ENCODE measurements around the gene GPX2. TPM values are rescaled to one million over a fixed set of nuclear protein-coding genes. Genes with fewer than 3 reads are reported as not detected.
A peak's percentile ranks its signal among the peaks of the same experiment; 100 is the strongest.
"Not testable (repeated sequence)": the region's sequence is repeated elsewhere in the genome, so short reads cannot be mapped to it uniquely, and the experiment has no call there.

GPX2 gene
- polyA plus RNA-seq, 4 donors, result 0.21 to 2.6 (median 1.7) TPM

GRCh38 chr14:64915797-64916196, 26.7 kb downstream of the GPX2 start:
- no peak for DNase-seq (ENCODE audit: low read depth in 4 of 4, low spot score in 2 of 4)

DNA sequence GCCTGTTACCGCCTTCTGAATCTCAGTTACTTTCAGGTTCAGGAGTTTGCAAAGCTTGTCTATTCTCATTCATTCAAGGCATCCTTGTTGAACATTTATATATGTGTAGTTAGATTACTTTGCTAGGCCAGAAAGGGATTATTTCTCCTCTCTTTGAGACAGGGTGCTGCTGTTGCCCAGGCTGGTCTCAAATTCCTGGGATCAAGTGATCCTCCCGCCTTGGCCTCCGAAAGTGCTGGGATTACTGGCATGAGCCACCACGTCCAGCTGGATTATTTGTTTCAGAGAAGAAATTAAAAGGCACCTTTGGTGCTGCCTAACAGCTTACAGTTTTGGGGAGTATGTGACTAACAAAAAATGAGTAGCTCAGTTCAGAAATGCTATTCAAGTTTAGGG, 27.5 kb downstream of the GPX2 start:
- no peak for DNase-seq (ENCODE audit: low read depth in 4 of 4, low spot score in 2 of 4)

- DNase-seq (ENCODE audit: low read depth in 4 of 4, low spot score in 2 of 4), result peak; percentile 93 to 99 (median 95)
Measured at GRCh38 chr14:64914237-64915028, 28.1 kb downstream of the GPX2 start, which contains the start of gene CHURC1. Gene CHURC1 (plus strand): TSS chr14:64914455. CDS start chr14:64914496, 41 bp downstream.

DNA sequence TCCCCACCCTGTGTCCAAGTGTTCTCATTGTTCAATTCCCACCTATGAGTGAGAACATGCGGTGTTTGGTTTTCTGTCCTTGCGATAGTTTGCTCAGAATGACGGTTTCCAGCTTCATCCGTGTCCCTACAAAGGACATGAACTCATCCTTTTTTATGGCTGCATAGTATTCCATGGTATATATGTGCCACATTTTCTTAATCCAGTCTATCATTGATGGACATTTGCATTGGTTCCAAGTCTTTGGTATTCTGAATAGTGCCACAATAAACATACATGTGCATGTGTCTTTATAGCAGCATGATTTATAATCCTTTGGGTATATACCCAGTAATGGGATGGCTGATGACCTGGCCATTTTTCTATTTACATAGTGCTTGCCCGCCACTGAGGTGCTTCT, 29.1 kb downstream of the GPX2 start:
- not testable (repeated sequence) for DNase-seq (ENCODE audit: low read depth in 4 of 4, low spot score in 2 of 4)

DNA sequence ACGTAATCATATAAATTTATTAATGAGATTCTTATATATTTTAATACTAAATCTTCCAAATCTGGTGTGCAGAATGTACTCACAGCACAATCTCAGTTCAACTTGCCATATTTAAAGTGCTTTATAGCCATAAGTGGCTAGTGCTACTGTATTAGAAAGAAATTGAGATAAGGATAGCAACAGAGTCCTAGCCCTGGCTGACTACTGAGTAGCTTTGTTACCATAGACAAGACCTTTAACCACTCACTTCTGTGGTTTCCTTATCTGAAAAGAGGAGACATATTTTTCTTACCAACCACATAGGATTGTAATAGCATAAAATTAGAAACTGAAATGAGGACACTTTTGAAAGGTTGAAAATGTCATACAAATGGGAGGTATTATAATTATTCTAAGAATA, 30.3 kb downstream of the GPX2 start:
- DNase-seq (ENCODE audit: low read depth in 4 of 4, low spot score in 2 of 4), result no peak

DNA sequence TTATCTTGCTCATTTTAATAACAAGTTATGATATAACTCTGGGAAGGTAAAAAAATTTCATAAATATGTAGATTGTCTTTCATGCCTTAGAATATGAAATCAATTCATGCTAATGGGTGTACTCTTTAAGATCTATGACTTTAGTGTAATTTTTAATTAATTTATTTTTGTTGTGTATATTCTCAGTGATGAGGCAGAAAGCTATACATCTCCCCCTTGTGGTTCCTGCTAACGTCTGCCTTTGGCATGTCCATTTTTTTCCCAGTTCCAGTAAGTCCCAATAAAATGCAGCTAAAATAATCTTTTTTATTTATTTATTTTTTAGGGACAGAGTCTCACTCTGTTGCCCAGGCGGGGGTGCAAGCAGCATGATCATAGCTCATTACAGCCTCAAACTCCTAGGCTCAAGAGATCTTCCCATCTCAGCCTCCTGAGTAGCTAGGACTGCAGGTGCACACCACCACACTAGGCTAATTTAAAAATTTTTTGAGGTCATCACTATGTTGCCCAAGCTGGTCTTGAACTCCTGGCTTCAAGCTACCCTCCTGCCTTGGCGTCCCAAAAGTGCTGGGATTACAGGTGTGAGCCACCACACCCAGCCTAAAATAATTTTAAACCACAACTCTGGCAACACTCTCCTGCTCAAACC, 31.6 kb downstream of the GPX2 start:
- DNase-seq (ENCODE audit: low read depth in 4 of 4, low spot score in 2 of 4), result no peak

DNA sequence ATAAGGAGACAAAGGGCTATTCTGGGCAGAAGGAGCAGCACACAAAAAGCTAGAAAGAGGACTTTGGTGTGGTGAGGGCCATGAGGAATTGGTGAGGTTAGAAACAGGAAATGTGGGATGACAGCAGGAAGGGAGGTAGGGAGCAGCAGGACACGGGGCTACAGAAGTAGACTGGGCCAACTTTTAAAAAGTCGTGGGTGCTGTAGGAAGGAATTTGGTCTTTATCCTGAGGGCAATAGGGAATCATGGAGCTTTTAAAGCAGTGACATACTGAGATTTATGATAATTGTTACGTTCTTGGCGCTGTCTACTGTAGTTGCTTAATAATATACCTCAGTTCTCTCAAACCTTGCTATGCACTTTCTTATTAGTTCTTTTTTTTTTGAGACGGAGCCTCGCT, 36.5 kb downstream of the GPX2 start:
- no peak for DNase-seq (ENCODE audit: low read depth in 4 of 4, low spot score in 2 of 4)

- DNase-seq (ENCODE audit: low read depth in 4 of 4, low spot score in 2 of 4), result no peak
Measured at GRCh38 chr14:64899958-64900357, 42.6 kb downstream of the GPX2 start.

GRCh38 chr14:64891839-64892375, 50.6 kb downstream of the GPX2 start:
- DNase-seq (ENCODE audit: low read depth in 4 of 4, low spot score in 2 of 4), result peak in 2 of 4 donors; percentile 24 to 27

GRCh38 chr14:64891173-64891838, 51.2 kb downstream of the GPX2 start:
- DNase-seq (ENCODE audit: low read depth in 4 of 4, low spot score in 2 of 4), result no peak

DNA sequence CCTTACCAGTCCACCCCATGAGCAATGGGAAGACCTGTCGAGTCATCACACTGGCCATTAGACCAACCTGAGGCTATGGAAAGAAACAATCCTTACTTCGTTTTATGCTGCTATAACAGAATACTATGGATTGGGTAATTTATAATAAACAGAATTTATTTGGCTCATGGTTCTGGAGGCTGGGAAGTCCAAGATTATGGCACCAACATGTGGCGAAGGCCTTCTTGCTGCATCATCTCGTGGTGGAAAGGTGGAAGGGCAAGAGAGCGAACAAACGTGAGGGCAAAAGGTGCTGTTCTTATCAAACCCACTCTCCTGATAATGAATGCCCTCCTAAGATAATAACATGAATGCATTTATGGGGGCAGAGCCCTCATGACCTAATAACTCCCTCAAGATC, 53.2 kb downstream of the GPX2 start:
- no peak for DNase-seq (ENCODE audit: low read depth in 4 of 4, low spot score in 2 of 4)

Other genes starting within 250 kb of the GPX2 start
- gene PLEKHG3, start 238.3 kb downstream of the GPX2 start, polyA plus RNA-seq (ENCODE audit: insufficient read length in 4 of 4), result 100 to 1,000 TPM in 2 of 4 donors, 10 to 100 TPM in 2; 89.4 to 123 (median 99.0) TPM
- gene SPTB, start 62.8 kb downstream of the GPX2 start, polyA plus RNA-seq (ENCODE audit: insufficient read length in 4 of 4), result 10 to 100 TPM; 13.1 to 19.2 (median 15.3) TPM
- gene CHURC1, start 28.3 kb downstream of the GPX2 start, polyA plus RNA-seq (ENCODE audit: insufficient read length in 4 of 4), result 10 to 100 TPM; 44.6 to 71.4 (median 59.2) TPM
- 10 to 100 TPM; 22.5 to 36.9 (median 24.9) TPM for gene RAB15, start 29.6 kb upstream of the GPX2 start, polyA plus RNA-seq (ENCODE audit: insufficient read length in 4 of 4)
- 10 to 100 TPM; 28.5 to 38.5 (median 33.8) TPM for gene FNTB, start 44.1 kb upstream of the GPX2 start, polyA plus RNA-seq (ENCODE audit: insufficient read length in 4 of 4)
- gene MAX, start 159.8 kb upstream of the GPX2 start, polyA plus RNA-seq (ENCODE audit: insufficient read length in 4 of 4), result 10 to 100 TPM; 54.3 to 64.1 (median 58.7) TPM